SK-N-MC (cell line): ENCODE data around the gene RPS23.

ENCODE experiments used
- DNase-seq: peaks from one replicate; pipeline ENCODE4 v3.0.0-alpha.2; 2011; ENCODE audit warnings: low read depth, low spot score
- H3K27ac ChIP-seq: fragments of 200-600 bp; sonication (generic); 2 replicates; pipeline ENCODE4 v1.5.1; 2016; ENCODE audit warnings: mixed run types
- H3K36me3 ChIP-seq: fragments of 200-600 bp; sonication (generic); 2 replicates; pipeline ENCODE4 v1.6.1; 2017; ENCODE audit warnings: antibody characterized with exemption, low read length, mixed read lengths; ENCODE audit not compliant: insufficient read depth
- H3K4me3 ChIP-seq: fragments of 200-600 bp; sonication (generic); 2 replicates; pipeline ENCODE4 v1.5.1; 2016
- H3K9ac ChIP-seq: fragments of 200-600 bp; sonication (generic); 2 replicates; pipeline ENCODE4 v1.8.0; 2017; ENCODE audit warnings: mixed run types, mixed read lengths; ENCODE audit not compliant: insufficient read length
- H3K9me3 ChIP-seq: fragments of 200-600 bp; sonication (generic); 2 replicates; pipeline ENCODE4 v1.6.1; 2017; ENCODE audit warnings: low read depth, mild to moderate bottlenecking, antibody characterized with exemption, low read length, moderate library complexity, mixed read lengths
- EZH2 ChIP-seq: fragments of 200-600 bp; sonication (generic); IDR thresholded peaks from one replicate; pipeline ENCODE4 v1.6.1; 2017; ENCODE audit warnings: antibody characterized with exemption
- FOXP2 ChIP-seq: optimal IDR thresholded peaks from 2 replicates; pipeline ENCODE3; 2011; ENCODE audit warnings: mild to moderate bottlenecking, moderate library complexity; ENCODE audit not compliant: insufficient read depth; ENCODE audit errors: extremely low read length, control extremely low read depth
- POLR2AphosphoS5 ChIP-seq: IDR thresholded peaks from 2 replicates; pipeline ENCODE4 v1.6.1; 2012; ENCODE audit warnings: mild to moderate bottlenecking, low read depth, low read length, borderline replicate concordance

The RPS23 gene

GRCh38 chr5:82296929-82297328 lies 18.8 kb upstream of the RPS23 start:
- no peak for TF ChIP-seq FOXP2
- no peak for TF ChIP-seq EZH2
- TF ChIP-seq POLR2AphosphoS5 = no peak

GRCh38 chr5:82295959-82296531 lies 17.9 kb upstream of the RPS23 start:
- Histone ChIP-seq H3K36me3 (no peaks in the 10 kb centered on the region), H3K27ac (no peak overlapping the region), H3K9ac (no peak overlapping the region), H3K4me3 (no peak overlapping the region), H3K9me3 (no peaks in the 10 kb centered on the region)
- TF ChIP-seq EZH2 = no peak
- no peak for TF ChIP-seq FOXP2
- no peak for TF ChIP-seq POLR2AphosphoS5
- DNase-seq = no peak

More at GRCh38 chr5:82296929-82297328, 18.8 kb upstream of the RPS23 start:
- H3K27ac ChIP-seq = no peak overlapping the region
- no peak overlapping the region for H3K9ac ChIP-seq
- no peak overlapping the region for H3K4me3 ChIP-seq
- no peaks in the 10 kb centered on the region for H3K9me3 ChIP-seq
- no peaks in the 10 kb centered on the region for H3K36me3 ChIP-seq
- DNase-seq = no peak

- H3K9me3 ChIP-seq = no peaks in the 10 kb centered on the region
- no peak overlapping the region for H3K9ac ChIP-seq
- no peak overlapping the region for H3K27ac ChIP-seq
- no peaks in the 10 kb centered on the region for H3K36me3 ChIP-seq
- no peak overlapping the region for H3K4me3 ChIP-seq
- TF ChIP-seq EZH2 (no peak), POLR2AphosphoS5 (no peak), FOXP2 (no peak)
- no peak for DNase-seq
Observed at GRCh38 chr5:82295144-82295543, 17.0 kb upstream of the RPS23 start.

GRCh38 chr5:82291420-82291819 lies 13.3 kb upstream of the RPS23 start:
- DNase-seq = no peak
- H3K9me3 ChIP-seq = no peaks in the 10 kb centered on the region
- H3K36me3 ChIP-seq = no peaks in the 10 kb centered on the region
- H3K4me3 ChIP-seq = no peak overlapping the region
- TF ChIP-seq EZH2 (no peak), FOXP2 (no peak), POLR2AphosphoS5 (no peak)
- no peak overlapping the region for H3K9ac ChIP-seq
- H3K27ac ChIP-seq = no peak overlapping the region

GRCh38 chr5:82290908-82291307 lies 12.8 kb upstream of the RPS23 start:
- TF ChIP-seq EZH2 (no peak), FOXP2 (no peak), POLR2AphosphoS5 (no peak)

GRCh38 chr5:82290005-82290404 lies 11.9 kb upstream of the RPS23 start:
- TF ChIP-seq POLR2AphosphoS5 = no peak
- no peak for TF ChIP-seq EZH2
- TF ChIP-seq FOXP2 = no peak
- Histone ChIP-seq H3K9me3 (no peaks in the 10 kb centered on the region), H3K4me3 (no peak overlapping the region), H3K9ac (no peak overlapping the region), H3K36me3 (no peaks in the 10 kb centered on the region), H3K27ac (no peak overlapping the region)
- DNase-seq = no peak

More at GRCh38 chr5:82290908-82291307, 12.8 kb upstream of the RPS23 start:
- no peaks in the 10 kb centered on the region for H3K9me3 ChIP-seq
- DNase-seq = no peak
- no peak overlapping the region for H3K9ac ChIP-seq
- no peak overlapping the region for H3K4me3 ChIP-seq
- H3K36me3 ChIP-seq = no peaks in the 10 kb centered on the region
- H3K27ac ChIP-seq = no peak overlapping the region

- TF ChIP-seq FOXP2 = no peak
- no peak for TF ChIP-seq EZH2
- no peak for TF ChIP-seq POLR2AphosphoS5
- Histone ChIP-seq H3K27ac (no peak overlapping the region), H3K9me3 (no peaks in the 10 kb centered on the region), H3K9ac (no peak overlapping the region), H3K4me3 (no peak overlapping the region), H3K36me3 (no peaks in the 10 kb centered on the region)
- DNase-seq = no peak
Observed at GRCh38 chr5:82287625-82288024, 9.5 kb upstream of the RPS23 start.

- Histone ChIP-seq H3K36me3 (no peaks in the 10 kb centered on the region), H3K9me3 (no peaks in the 10 kb centered on the region), H3K9ac (no peak overlapping the region), H3K27ac (no peak overlapping the region), H3K4me3 (no peak overlapping the region)
- TF ChIP-seq FOXP2 (no peak), EZH2 (no peak), POLR2AphosphoS5 (no peak)
- no peak for DNase-seq
Observed at GRCh38 chr5:82285206-82285605, 7.1 kb upstream of the RPS23 start.

GRCh38 chr5:82283893-82284292 lies 5.7 kb upstream of the RPS23 start:
- H3K4me3 ChIP-seq = no peak overlapping the region
- no peaks in the 10 kb centered on the region for H3K36me3 ChIP-seq
- H3K27ac ChIP-seq = no peak overlapping the region
- DNase-seq = no peak
- no peaks in the 10 kb centered on the region for H3K9me3 ChIP-seq
- no peak overlapping the region for H3K9ac ChIP-seq
- no peak for TF ChIP-seq FOXP2
- no peak for TF ChIP-seq EZH2
- no peak for TF ChIP-seq POLR2AphosphoS5
